Activated naive CD8-positive, alpha-beta T cell (primary cell): Measurements from ENCODE around the gene MSI2.

ENCODE experiments used
- H3K27ac Mint-ChIP-seq: one replicate; pipeline ENCODE4 v1.8.0; 2021; ENCODE audit warnings: mixed read lengths
- H3K27me3 Mint-ChIP-seq: one replicate; pipeline ENCODE4 v1.8.0; 2021; ENCODE audit warnings: mixed read lengths
- H3K36me3 Mint-ChIP-seq: one replicate; pipeline ENCODE4 v1.8.0; 2021; ENCODE audit warnings: mixed read lengths
- H3K4me1 Mint-ChIP-seq: one replicate; pipeline ENCODE4 v1.8.0; 2021; ENCODE audit warnings: low read depth, mixed read lengths
- H3K4me3 Mint-ChIP-seq: one replicate; pipeline ENCODE4 v1.8.0; 2021; ENCODE audit warnings: mild to moderate bottlenecking, mixed read lengths
- H3K9me3 Mint-ChIP-seq: one replicate; pipeline ENCODE4 v1.8.0; 2021; ENCODE audit warnings: low read depth, mixed read lengths

The MSI2 gene

DNA sequence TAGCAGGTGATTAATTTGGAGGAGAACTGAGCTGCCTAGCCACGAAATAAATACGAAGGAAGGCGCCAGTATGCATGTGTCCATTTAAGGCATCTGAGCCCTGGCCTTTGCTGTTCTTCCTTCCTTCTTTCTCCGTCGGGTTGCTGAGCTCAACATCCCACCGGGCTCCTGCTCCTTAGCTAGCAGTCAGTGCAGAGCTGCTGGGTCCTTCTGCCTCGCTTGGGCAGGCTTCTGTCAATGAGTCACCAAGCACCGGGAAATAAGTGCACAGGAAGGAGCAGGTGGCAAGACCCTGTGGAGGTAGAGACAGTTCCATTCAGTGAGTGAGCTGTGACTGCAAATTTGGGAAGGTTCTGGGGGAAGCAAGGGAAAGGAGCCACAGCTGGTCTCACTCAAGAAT lies 368.1 kb downstream of the MSI2 start:
- Mint-ChIP-seq H3K4me1 (peaks cover 17% of the 10 kb centered on the region), H3K9me3 (no peaks in the 10 kb centered on the region), H3K36me3 (peaks cover 8% of the 10 kb centered on the region), H3K27ac (no peak overlapping the region), H3K27me3 (no peaks in the 10 kb centered on the region), H3K4me3 (no peak overlapping the region)

- peaks cover 8% of the 10 kb centered on the region for H3K36me3 Mint-ChIP-seq
- no peak overlapping the region for H3K4me3 Mint-ChIP-seq
- peaks cover 17% of the 10 kb centered on the region for H3K4me1 Mint-ChIP-seq
- no peaks in the 10 kb centered on the region for H3K27me3 Mint-ChIP-seq
- H3K9me3 Mint-ChIP-seq = no peaks in the 10 kb centered on the region
- H3K27ac Mint-ChIP-seq = no peak overlapping the region
Observed at GRCh38 chr17:57625511-57625910, 369.2 kb downstream of the MSI2 start.

GRCh38 chr17:57625957-57626356 lies 369.6 kb downstream of the MSI2 start:
- no peaks in the 10 kb centered on the region for H3K9me3 Mint-ChIP-seq
- no peak overlapping the region for H3K4me3 Mint-ChIP-seq
- no peaks in the 10 kb centered on the region for H3K27me3 Mint-ChIP-seq
- H3K36me3 Mint-ChIP-seq = peaks cover 8% of the 10 kb centered on the region
- H3K27ac Mint-ChIP-seq = no peak overlapping the region
- peaks cover 17% of the 10 kb centered on the region for H3K4me1 Mint-ChIP-seq

GRCh38 chr17:57626520-57627210 lies 370.3 kb downstream of the MSI2 start:
- Mint-ChIP-seq H3K27ac (no peak overlapping the region), H3K9me3 (no peaks in the 10 kb centered on the region), H3K4me1 (peaks cover 17% of the 10 kb centered on the region), H3K27me3 (no peaks in the 10 kb centered on the region), H3K4me3 (no peak overlapping the region), H3K36me3 (peaks cover 10% of the 10 kb centered on the region)

DNA sequence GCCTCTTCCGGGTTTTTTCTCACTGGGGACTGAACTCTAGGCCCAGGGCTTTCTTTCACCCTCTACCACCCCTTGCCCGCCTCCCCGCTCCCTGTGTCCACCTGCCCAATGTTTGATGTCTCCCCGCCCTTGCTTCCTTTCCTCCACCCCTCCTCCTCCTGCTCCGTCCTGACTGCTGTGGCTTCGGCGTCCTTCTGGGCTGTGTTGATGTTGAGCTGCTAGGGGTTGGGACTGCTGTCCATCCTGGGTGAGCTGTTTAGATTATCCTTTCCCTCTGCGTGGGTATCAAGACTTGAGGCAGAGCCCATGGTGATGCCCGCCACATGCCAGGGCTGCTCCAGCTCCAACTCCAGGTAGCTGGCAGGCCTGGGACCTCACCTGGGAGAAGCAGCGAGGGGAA lies 371.3 kb downstream of the MSI2 start:
- no peak overlapping the region for H3K27ac Mint-ChIP-seq
- H3K27me3 Mint-ChIP-seq = no peaks in the 10 kb centered on the region
- peaks cover 14% of the 10 kb centered on the region for H3K4me1 Mint-ChIP-seq
- no peak overlapping the region for H3K4me3 Mint-ChIP-seq
- H3K9me3 Mint-ChIP-seq = no peaks in the 10 kb centered on the region
- H3K36me3 Mint-ChIP-seq = peaks cover 14% of the 10 kb centered on the region

GRCh38 chr17:57628421-57628820 lies 372.1 kb downstream of the MSI2 start:
- Mint-ChIP-seq H3K4me1 (peaks cover 7% of the 10 kb centered on the region), H3K4me3 (no peak overlapping the region), H3K27me3 (no peaks in the 10 kb centered on the region), H3K36me3 (peaks cover 17% of the 10 kb centered on the region), H3K27ac (no peak overlapping the region), H3K9me3 (no peaks in the 10 kb centered on the region)

DNA sequence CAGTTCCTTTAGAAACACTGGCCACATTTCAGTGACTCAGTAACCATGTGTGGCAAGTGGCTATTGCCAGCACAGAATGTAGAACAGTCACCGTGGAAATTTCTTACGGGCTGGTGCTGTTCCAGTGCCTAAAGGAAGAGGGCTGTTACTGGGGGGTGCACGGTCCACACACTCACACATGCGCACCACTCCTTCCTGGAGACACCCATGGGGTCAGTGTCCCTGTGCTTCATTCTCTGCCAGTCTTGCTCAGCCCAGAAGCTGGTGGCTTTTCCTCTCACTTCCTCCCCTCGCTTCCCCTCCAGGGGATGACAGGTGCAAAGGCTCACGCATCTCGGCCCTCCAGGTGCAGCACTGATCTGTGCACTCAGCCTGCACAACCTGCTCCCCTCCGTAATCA lies 373.1 kb downstream of the MSI2 start:
- no peaks in the 10 kb centered on the region for H3K9me3 Mint-ChIP-seq
- H3K27me3 Mint-ChIP-seq = no peaks in the 10 kb centered on the region
- H3K4me1 Mint-ChIP-seq = peaks cover 2% of the 10 kb centered on the region
- H3K4me3 Mint-ChIP-seq = no peak overlapping the region
- no peak overlapping the region for H3K27ac Mint-ChIP-seq
- peaks cover 19% of the 10 kb centered on the region for H3K36me3 Mint-ChIP-seq

DNA sequence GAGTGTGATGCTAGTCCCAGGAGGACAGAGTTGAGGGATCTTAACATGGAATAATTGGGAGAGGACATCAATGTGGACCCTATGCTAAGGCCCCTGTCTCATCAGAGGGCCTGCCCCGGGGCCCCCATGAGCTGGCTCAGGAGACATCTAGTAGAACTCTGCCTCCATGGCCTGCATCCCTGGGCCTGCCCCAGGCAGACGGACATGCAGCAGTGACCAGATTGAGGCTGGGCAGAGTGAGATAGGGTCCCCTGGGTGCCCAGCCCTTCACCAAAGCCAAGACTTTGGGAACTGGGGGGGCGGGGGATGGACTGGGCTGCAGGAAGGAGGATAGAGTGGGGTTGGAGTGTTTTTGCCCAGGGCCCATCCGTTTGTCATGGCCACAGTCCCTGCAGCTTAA lies 373.6 kb downstream of the MSI2 start:
- Mint-ChIP-seq H3K27me3 (no peaks in the 10 kb centered on the region), H3K27ac (no peak overlapping the region), H3K36me3 (peaks cover 22% of the 10 kb centered on the region), H3K4me1 (no peaks in the 10 kb centered on the region), H3K9me3 (no peaks in the 10 kb centered on the region), H3K4me3 (no peak overlapping the region)

DNA sequence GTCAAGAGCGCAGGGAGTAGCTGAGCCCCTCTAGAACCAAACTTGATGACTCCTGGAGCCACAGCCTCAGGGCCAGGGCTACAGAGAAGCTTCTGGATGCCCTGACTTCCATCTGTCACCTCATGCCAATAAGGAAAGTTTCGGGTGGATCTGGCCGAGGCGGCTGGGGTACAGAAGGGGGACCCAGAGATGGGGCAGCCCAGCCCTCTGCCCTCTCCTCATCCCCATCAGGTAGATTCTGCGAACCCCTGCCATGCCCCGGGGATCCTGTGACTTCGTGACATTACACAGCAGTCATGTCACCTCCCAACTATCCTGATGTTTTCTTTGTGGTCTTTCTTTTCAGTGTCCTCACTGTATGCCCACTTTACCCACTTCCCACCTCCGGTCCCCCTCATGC lies 374.4 kb downstream of the MSI2 start:
- Mint-ChIP-seq H3K4me3 (no peak overlapping the region), H3K36me3 (peaks cover 22% of the 10 kb centered on the region), H3K27ac (no peak overlapping the region), H3K9me3 (no peaks in the 10 kb centered on the region), H3K4me1 (no peaks in the 10 kb centered on the region), H3K27me3 (no peaks in the 10 kb centered on the region)

DNA sequence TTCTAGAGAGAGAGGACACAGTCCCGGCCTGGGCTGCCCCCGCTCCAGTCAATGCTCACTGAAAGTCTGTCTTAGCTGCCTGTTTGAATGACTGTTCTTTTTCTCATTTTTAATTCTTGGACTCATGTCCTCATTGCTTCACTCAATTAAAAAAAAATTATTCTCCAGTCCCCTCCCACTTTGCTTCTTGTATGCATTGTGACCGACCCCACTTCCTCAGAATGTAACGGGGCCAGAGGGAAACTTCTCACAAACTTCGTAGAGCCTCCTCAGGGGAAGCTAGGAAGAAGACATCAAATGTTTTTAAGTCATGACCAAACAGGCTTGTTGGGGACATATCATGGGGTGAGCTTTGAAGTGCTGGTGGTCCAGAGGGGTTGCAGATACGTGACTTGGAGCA lies 375.5 kb downstream of the MSI2 start:
- H3K27me3 Mint-ChIP-seq = no peaks in the 10 kb centered on the region
- H3K4me3 Mint-ChIP-seq = no peak overlapping the region
- H3K4me1 Mint-ChIP-seq = no peaks in the 10 kb centered on the region
- H3K27ac Mint-ChIP-seq = peak overlapping the region; percentile 42
- H3K36me3 Mint-ChIP-seq = peaks cover 22% of the 10 kb centered on the region
- H3K9me3 Mint-ChIP-seq = no peaks in the 10 kb centered on the region

DNA sequence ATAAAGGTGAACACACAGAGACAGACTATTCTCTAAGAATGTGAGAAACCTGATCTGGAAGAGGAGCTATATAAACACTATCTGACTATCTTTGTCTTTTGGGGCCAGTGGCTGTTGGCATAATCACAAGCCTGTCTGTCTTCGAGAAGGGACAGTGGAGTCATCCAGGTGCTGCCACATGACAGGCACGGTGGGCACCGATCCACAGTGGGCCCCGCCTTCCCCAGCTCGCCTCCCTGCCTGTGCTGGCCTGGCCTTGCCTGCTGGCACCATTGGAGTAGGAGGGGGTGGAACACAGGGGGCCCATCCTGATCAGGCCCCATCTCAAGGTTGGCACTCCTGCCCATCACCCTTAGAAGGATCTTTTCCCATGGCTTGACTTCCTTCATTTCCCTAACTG lies 376.0 kb downstream of the MSI2 start:
- peaks cover 22% of the 10 kb centered on the region for H3K36me3 Mint-ChIP-seq
- H3K27ac Mint-ChIP-seq = no peak overlapping the region

DNA sequence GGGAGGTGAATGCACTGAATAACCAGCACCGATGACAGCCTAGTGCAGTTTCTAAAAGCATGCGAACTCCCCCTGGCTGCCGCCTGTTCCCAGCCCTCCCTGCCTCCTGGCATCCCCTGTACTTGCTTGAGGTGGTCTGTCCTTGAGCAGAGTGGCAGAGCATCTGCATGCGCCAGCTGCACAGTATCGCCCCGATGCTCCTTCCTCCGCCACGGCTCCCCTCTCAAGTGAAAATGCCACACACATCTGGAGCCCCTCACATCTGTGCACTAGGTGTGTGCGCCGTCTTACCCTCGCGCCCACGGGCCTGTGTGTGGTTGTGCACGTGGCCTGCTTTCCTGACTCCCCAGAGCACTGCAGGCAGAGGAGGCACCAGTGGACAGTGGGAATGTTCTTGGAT lies 376.9 kb downstream of the MSI2 start:
- no peaks in the 10 kb centered on the region for H3K27me3 Mint-ChIP-seq
- H3K36me3 Mint-ChIP-seq = peaks cover 20% of the 10 kb centered on the region
- H3K27ac Mint-ChIP-seq = no peak overlapping the region
- H3K4me1 Mint-ChIP-seq = no peaks in the 10 kb centered on the region
- H3K9me3 Mint-ChIP-seq = no peaks in the 10 kb centered on the region
- H3K4me3 Mint-ChIP-seq = no peak overlapping the region

More for the DNA sequence above, 376.0 kb downstream of the MSI2 start:
- H3K9me3 Mint-ChIP-seq = no peaks in the 10 kb centered on the region
- H3K27me3 Mint-ChIP-seq = no peaks in the 10 kb centered on the region
- H3K4me3 Mint-ChIP-seq = no peak overlapping the region
- no peaks in the 10 kb centered on the region for H3K4me1 Mint-ChIP-seq

DNA sequence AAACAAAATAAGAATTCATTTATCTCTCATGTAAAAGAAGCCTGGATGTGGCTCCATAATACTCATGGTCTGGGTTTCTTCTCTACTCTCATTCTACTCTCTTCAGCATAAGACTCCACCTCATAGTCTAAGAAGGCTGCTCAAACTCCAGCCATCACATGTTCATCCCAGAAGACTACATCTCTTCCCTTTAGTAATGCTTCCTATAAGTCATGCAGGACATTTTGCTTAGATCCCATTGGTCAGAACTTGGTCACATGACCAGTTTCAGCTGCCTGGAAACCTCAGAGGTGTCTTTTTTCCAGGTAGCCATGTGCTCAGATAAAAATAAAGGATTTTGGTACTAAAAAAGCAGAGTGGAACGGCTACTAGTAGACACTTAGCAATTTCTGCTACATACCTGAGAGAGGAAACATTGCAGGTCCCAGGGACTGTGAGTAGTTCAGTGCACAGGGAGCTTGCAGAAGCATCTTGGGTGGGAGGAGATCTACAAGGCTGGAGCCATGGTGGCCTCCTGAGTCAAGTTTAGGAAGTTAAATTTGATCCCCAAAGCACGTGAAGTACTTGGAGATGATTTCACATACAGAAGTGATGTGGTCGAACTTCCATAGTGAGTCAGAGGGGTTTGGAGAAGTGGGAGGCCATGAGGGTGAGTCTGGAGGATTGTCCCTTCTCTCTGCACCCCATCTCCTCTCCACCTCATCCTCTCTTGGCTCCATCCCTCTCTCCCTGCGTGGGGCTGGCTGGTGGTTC lies 378.6 kb downstream of the MSI2 start:
- no peak overlapping the region for H3K27ac Mint-ChIP-seq

GRCh38 chr17:57636274-57636673 lies 380.0 kb downstream of the MSI2 start:
- Mint-ChIP-seq H3K36me3 (peaks cover 19% of the 10 kb centered on the region), H3K27me3 (no peaks in the 10 kb centered on the region), H3K4me1 (peaks cover 2% of the 10 kb centered on the region), H3K27ac (no peak overlapping the region), H3K9me3 (no peaks in the 10 kb centered on the region), H3K4me3 (no peak overlapping the region)

More for the DNA sequence above, 378.6 kb downstream of the MSI2 start:
- H3K4me1 Mint-ChIP-seq = no peaks in the 10 kb centered on the region
- H3K36me3 Mint-ChIP-seq = peaks cover 17% of the 10 kb centered on the region
- H3K9me3 Mint-ChIP-seq = no peaks in the 10 kb centered on the region
- no peak overlapping the region for H3K4me3 Mint-ChIP-seq
- no peaks in the 10 kb centered on the region for H3K27me3 Mint-ChIP-seq

DNA sequence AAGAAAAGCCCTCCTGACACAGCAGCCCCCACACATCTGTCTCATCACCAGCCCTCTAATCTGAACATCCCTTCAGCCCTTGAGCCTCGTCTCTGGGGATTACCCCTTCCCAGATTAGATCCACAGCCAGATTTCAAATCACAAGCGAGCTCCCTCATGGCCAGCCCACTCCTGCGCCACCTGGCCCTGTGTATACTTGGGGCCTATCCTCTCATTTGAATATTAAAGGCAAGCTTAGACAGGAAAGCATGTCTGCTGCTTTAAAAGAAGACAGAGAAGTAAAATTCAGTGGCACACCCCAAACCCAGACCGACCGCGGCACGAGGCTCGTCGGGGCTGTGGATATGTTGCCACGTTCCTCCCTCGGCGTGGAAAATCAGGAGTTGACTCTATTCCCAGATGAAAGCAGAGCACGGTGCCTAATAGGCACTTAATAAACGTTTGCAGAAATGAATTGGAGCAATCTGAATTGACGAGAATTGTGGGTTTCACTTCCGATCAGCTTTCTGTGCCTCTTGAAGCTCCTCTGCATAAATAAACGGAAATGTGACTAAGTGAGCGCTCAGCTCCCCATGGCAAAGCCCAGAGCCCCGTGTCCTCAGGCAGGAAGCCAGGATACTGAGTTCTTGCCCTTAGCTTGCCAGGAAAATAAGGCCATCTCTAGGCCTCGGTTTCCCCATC lies 380.8 kb downstream of the MSI2 start:
- H3K9me3 Mint-ChIP-seq = no peaks in the 10 kb centered on the region
- H3K27me3 Mint-ChIP-seq = no peaks in the 10 kb centered on the region
- H3K4me3 Mint-ChIP-seq = no peak overlapping the region

More for the DNA sequence above, 380.8 kb downstream of the MSI2 start:
- H3K36me3 Mint-ChIP-seq = peaks cover 18% of the 10 kb centered on the region
- H3K27ac Mint-ChIP-seq = no peak overlapping the region
- H3K4me1 Mint-ChIP-seq = peaks cover 2% of the 10 kb centered on the region
